Activated CD8-positive, alpha-beta memory T cell treated with anti-CD3 and anti-CD28 coated beads for 48 hours (primary cell): ENCODE results near the gene A3GALT2.
"Not testable (repeated sequence)": the region's sequence is repeated elsewhere in the genome, so short reads cannot be mapped to it uniquely, and the experiment has no call there.

Experiments
- DNase-seq, 3 experiments: peaks; one replicate each; pipeline ENCODE4 v3.0.0-alpha.2; 2020; ENCODE audit warnings: low read depth in 2 of 3, low spot score in 2 of 3

A3GALT2 gene

DNA sequence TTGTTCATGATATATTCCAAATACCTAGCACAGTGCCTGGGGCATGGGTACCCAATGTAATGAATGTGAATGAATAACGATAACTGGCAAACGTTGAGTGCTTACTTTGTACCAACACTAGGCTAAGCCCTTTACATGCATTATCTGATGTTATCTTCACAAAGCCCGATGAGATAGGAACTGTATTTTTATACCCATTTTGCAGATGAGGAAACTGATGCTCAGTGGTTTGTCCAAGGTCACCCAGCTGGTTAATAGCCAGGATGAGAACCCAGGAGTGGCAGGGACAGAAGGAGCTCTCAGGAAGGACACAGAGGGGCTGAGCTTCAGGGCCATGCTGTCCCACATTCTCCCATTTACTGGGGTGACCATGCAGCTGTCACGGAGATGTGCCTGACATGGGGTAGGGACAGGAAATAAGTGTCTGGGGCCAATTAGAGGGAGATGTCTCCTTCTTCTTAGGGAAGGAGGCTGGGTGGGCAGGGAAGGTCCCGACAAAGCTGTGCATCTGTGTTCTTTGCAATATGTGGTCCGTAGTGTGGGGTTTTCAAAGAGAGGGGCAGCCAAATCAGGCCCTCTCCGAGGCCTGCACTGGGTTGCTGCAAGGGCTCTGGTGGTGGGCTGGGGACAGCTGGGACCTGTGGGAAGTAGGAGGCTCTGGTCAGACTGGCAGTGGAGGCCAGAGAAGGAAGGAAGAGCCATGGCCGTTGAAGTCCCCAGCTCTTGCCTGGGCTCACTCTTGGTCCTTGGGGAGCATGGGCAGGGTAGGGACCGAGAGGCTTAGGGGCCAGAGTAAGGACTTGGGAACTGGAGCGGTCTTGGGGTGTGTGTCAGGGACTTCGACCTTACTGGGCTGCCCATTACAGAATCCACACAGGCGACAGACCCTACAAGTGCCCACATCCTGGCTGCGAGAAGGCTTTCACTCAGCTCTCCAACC is 26.6 kb downstream of the A3GALT2 start:
- DNase-seq, result no peak

GRCh38 chr1:33292726-33293340 is 28.1 kb downstream of the A3GALT2 start:
- no peak for DNase-seq

DNA sequence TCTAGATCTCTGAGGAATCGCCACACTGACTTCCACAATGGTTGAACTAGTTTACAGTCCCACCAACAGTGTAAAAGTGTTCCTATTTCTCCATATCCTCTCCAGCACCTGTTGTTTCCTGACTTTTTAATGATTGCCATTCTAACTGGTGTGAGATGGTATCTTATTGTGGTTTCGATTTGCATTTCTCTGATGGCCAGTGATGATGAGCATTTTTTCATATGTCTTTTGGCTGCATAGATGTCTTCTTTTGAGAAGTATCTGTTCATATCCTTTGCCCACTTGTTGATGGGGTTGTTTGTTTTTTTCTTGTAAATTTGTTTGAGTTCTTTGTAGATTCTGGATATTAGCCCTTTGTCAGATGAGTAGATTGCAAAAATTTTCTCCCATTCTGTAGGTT is 30.3 kb downstream of the A3GALT2 start:
- DNase-seq, result not testable (repeated sequence)

DNA sequence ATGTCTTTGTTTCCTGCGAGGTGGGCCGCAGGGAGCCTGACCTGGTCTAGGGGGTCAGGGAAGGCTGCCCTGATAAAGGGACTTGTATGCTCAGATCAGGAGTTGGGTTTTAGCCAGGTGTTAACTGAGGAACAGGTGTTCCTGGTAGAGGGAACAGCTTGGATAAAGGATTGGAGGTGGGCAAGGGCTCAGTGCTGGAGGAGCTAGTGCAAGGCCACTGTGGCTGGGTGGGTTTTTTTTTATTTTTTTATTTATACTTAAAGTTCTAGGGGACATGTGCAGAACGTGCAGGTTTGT is 31.1 kb downstream of the A3GALT2 start:
- no peak for DNase-seq

DNA sequence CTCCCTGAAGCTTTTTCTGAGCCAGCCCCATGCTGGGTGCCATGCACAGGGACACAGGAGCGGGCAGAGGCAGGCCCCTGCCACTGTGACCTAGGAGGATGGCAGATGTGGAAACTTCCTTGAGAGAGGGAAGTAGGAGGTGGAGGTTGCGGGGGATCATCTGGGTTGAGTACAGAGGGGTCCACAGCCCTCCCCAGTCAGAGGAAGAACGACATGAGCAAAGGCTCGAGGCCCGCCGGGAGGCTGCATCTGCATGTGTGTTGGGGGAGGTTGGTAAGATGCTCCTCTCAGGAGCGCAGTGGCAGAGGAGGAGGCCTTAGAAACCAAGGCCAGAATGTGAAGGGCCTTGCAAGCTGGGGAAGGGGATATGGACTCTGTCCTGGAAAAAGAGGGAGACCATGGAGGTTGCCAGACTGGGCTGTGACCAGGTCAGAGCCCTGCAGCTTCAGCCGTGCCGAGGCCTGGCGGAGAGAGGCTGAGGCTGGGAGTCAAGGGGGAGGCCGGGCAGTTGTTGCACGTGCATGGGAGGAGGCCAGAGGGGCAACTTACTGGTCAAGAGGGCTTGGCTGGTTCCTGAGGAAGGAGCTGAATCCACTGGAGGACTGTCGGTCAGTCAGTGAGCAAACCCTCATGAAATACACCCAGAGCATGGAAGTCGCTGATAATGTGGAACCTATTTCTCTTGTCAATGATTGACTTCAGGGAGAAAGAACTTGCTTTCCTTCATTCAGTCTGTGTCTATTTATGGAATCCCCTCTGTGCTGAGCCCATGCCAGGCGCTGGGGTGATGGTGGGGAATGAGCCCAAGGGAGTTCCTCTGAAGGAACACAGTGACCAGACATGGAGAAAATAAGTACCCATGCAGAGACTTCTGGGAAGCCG is 31.7 kb downstream of the A3GALT2 start:
- no peak for DNase-seq

GRCh38 chr1:33287317-33287716 is 33.6 kb downstream of the A3GALT2 start:
- DNase-seq, result no peak

DNA sequence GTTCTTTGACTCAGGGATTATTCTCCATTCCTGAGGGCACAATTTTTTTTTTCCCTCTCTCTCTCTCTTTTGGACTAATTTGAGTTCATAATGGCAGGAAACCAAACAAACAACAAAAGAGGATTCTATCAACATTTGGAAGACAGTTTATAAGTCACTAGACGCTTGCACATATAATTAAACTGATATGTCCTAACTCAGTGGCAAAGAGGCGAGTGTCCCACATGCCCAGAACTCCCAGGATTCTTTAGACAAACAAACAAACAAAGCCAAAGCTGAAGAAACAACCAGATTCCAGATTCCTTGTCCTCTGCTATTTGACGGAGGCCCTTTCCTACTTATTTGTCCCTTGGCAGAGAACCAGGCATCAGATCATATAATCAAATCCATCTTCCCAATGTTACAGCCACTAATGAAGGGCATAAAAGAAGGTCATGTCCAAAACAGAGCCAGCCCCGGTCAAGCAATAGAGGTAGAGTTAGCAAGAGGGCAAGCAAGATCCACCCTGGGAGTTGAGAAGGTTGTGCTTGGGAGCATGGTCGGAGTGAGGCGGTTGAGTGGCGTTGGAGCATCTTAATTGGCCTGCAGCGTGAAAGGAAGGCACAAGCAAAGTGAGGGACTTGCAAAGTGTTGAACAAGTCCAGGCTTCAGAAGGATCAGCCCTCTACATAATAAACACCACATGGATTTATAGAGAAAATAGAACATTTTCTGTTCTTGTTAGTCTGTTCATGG is 34.3 kb downstream of the A3GALT2 start:
- no peak for DNase-seq

DNA sequence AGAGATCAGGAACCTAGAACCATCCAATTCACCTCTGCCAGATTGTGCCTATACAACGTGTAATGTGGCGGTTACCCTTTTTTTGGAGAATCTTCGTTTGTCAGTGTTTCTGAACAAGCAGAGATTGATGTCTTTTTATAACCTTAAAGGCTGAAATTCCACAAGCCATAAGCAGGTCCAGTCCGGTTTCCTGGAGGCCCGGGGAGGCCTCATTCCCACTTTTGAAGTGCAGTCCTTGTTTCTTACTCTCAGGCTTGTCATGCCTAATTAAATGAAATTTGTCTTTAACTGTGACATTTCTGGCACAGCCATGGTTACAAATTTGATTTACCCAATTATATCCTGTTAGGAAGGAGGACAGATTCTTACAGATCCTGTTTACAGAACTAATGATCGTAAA is 36.8 kb downstream of the A3GALT2 start:
- no peak for DNase-seq

- DNase-seq, result no peak
Measured at GRCh38 chr1:33282791-33283190, 38.1 kb downstream of the A3GALT2 start.

DNA sequence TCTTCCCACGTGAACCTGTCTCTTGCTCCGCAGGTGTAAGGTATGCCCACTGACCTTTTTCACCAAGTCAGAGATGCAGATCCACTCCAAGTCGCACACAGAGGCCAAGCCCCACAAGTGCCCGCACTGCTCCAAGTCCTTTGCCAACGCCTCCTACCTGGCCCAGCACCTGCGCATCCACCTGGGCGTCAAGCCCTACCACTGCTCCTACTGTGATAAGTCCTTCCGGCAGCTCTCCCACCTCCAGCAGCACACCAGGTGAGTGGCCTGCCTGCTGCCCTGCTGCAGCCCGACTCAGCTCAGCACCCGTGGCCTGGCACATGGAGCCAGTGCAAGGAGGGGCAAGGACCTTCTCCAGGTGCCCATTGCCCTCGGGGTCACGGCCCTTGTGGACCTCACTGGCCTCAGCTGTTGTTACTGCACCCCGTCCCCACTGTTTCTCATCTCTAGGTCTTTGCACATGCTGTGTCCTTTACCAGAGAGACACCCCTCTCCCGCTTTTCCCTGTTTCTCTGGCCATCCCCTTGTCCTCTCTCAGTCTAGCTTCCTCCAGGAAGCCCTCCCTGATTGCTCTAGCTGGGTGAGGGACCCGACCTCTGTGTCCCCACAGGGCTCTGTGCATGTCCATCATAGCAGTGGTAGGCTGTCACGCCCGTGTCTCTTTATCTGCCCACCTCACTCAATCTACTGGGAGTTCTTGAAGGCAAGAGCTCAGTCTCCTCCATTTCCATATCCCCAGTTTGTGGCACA is 39.2 kb downstream of the A3GALT2 start:
- DNase-seq, result no peak

DNA sequence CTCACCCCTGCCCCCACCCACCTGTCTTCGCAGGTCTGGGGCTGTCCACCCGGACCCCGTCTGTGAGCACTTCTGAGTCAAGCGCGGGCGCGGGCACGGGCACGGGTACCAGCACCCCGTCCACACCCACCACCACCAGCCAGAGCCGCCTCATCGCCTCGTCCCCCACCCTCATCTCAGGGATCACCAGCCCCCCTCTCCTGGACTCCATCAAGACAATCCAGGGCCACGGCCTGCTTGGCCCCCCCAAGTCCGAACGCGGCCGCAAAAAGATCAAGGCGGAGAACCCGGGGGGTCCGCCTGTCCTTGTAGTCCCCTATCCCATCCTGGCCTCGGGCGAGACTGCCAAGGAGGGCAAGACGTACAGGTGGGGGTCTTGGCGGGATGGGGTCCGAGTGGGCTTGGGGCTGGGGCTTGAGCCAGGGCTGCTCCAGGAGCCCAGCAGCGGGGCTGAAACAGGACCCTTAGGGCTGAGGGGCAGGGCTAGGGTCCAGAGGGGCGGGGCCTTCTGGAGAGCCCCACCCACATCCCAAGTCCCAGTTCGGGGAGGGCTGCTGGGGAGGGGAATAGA is 40.7 kb downstream of the A3GALT2 start:
- no peak for DNase-seq

DNA sequence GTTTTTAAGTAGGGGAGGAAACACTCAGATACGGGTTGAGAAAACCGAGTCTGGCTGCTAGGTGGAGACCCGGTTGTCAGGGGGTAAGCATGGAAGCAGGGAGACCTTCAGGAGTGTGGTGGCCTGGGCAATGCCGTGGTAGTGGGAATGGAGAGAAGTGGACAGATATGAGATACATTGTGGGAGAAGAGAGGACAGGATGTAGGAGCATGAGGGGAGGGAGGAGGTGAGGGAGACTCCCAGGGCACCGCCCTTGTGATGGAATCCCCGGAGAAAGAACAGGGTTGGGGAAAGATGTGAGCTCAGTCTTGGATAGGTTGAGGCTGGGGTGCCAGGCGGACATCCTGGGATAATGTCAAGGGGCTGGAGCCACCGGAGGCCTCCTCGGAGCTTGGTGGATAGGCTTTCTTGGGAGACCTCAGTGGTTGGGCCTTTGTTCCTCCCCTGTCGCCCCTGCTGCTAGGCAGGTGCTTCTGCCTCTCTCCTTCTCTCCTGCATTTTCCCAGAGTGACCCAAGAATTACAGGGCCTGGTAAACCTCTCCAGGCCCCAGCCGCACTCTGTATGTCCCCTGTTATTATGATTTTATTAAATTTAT is 43.3 kb downstream of the A3GALT2 start:
- no peak for DNase-seq

DNA sequence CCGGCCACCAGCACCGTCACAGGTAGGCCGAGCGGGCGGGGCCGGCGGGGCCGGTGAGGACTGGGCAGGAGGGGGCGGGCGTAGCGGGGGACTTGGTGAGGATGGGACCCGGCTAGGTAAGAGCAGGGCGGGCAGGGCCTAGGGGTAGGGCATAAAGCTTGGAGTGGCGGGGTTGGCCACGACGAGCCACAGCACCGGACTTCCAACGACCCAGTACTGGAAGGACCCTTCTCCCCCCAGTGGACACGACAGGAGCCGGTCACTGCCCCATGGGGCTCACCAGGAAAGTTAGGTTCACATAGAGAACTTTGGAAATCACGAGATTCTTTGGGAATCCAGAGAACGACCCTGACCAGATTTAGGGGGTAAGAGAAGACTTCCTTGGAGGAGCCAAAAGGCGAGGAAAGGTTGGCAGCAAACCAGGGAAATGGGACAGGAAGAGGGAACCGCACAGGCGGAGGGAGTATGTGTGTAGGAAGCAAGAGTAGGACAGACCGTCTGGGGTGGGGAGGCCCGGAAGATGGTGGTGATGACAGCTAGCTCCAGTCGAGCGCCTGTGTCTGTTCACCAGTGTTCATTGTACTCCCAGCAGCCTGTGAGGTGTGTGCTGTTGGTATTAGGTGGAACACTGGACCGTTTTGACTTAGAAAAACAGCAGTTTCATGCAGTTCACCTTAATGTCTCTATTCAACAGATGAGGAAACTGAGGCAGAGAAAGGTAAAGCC is 44.2 kb downstream of the A3GALT2 start:
- no peak for DNase-seq

GRCh38 chr1:33275706-33276572 is 45.0 kb downstream of the A3GALT2 start:
- no peak for DNase-seq

DNA sequence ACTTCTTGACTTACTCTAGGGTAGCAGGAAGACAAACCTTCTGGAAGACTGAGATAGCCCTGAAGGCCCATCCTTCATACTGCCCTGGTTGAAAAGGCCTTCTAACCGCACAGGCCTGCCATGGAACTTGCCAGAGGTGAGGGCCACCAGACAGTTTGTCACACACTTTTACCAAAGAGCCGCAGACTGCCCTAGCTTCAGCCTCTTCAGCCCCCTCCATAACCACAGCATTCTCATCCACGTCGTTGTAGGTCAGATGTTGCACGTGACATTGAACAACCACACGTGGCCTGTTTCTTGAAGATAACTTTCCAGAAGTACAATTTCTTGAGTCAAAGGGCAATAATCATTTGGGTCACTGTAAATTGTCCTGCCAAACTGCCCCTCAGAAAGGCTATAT is 45.7 kb downstream of the A3GALT2 start:
- no peak for DNase-seq

- no peak for DNase-seq
Measured at GRCh38 chr1:33274446-33274845, 46.5 kb downstream of the A3GALT2 start.

DNA sequence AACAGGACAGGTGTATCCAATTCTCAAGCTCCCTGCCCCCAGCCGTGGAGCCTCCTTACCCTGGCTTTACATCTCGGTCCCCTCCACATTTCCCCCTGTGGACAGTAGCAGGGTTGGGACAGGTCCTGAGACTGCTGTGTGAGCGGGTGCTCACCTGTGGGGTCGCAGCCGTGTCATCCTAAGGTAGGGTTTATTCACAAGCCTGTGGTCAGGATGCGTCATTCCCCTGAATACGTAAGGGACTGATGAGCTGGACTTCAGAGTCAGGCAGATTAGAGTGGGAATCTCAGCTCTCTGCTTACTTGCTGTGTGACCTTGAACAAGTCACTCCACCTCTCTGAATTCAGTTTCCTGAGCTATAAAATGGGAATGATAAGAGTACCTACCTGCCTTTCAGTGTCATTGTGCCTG is 46.9 kb downstream of the A3GALT2 start:
- no peak for DNase-seq

DNA sequence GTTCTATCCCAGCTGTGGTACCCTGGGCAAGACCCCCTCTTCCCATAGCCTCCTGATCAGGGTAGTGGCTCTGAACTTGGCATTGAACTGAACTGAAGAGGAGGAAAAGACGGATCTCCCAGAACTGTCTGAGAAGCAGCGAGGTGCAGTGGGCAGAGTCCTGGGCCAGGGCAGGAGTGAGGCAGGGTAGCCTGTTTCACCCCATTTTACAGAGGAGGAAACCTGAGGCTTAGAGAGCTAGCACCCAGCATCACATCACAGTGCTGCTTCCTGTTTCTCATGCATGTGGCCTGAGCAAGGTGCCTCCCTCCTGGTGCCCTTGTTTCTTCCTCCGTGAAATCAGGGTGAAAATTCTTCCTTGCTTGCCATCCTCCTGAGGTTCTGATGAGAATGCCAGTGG is 47.5 kb downstream of the A3GALT2 start:
- no peak for DNase-seq
